GM18858 (cell line): ENCODE measurements around the gene FBXL16.

ENCODE experiments used
- ATAC-seq: cut with Tn5 transposase; IDR thresholded peaks from one replicate; pipeline ENCODE4 v1.9.1; 2021; ENCODE audit not compliant: unreplicated experiment

The FBXL16 gene

GRCh38 chr16:667113-667779 is 38.4 kb downstream of the FBXL16 start:
- no peak for ATAC-seq

GRCh38 chr16:666572-666971 is 39.0 kb downstream of the FBXL16 start:
- no peak for ATAC-seq

- no peak for ATAC-seq
These were observed 43.0 kb downstream of the FBXL16 start for GRCh38 chr16:662597-662996.

GRCh38 chr16:662095-662494 is 43.5 kb downstream of the FBXL16 start:
- ATAC-seq = no peak

- no peak for ATAC-seq
These were observed 44.3 kb downstream of the FBXL16 start for GRCh38 chr16:661184-661821.

- no peak for ATAC-seq
These were observed 45.0 kb downstream of the FBXL16 start for GRCh38 chr16:660459-661183.

- ATAC-seq = no peak
These were observed 45.5 kb downstream of the FBXL16 start for GRCh38 chr16:660132-660458.

- no peak for ATAC-seq
These were observed 46.0 kb downstream of the FBXL16 start for GRCh38 chr16:659618-660017.

- no peak for ATAC-seq
These were observed 46.7 kb downstream of the FBXL16 start for GRCh38 chr16:658679-659571.

GRCh38 chr16:657487-657886 is 48.1 kb downstream of the FBXL16 start:
- ATAC-seq = no peak

- no peak for ATAC-seq
These were observed 51.6 kb downstream of the FBXL16 start for GRCh38 chr16:654034-654433.

GRCh38 chr16:652454-653305 is 52.9 kb downstream of the FBXL16 start:
- no peak for ATAC-seq

- no peak for ATAC-seq
These were observed 53.8 kb downstream of the FBXL16 start for GRCh38 chr16:651844-652243.

- ATAC-seq = no peak
These were observed 56.0 kb downstream of the FBXL16 start for GRCh38 chr16:649631-650030.

- peak; percentile 77 for ATAC-seq
These were observed 56.6 kb downstream of the FBXL16 start, which contains the start of gene WDR90 for GRCh38 chr16:648781-649589. TSS of gene WDR90 (plus strand) at chr16:649365. CDS start at chr16:649417, 52 bp downstream.

GRCh38 chr16:648071-648780 is 57.4 kb downstream of the FBXL16 start:
- ATAC-seq = no peak

GRCh38 chr16:647173-647902 is 58.3 kb downstream of the FBXL16 start:
- no peak for ATAC-seq

- ATAC-seq = no peak
These were observed 58.9 kb downstream of the FBXL16 start for GRCh38 chr16:646679-647172.
